NCI-H1436 (cell line): ENCODE measurements around the gene TARBP2.

Source experiments
- DNase-seq: peaks from one replicate; lab custom pipeline; 2025; lab: John Stamatoyannopoulos, UW

Gene TARBP2, protein sequence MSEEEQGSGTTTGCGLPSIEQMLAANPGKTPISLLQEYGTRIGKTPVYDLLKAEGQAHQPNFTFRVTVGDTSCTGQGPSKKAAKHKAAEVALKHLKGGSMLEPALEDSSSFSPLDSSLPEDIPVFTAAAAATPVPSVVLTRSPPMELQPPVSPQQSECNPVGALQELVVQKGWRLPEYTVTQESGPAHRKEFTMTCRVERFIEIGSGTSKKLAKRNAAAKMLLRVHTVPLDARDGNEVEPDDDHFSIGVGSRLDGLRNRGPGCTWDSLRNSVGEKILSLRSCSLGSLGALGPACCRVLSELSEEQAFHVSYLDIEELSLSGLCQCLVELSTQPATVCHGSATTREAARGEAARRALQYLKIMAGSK

GRCh38 chr12:53500776-53501614 lies at the start of gene TARBP2:
TSS of gene TARBP2 (plus strand) at chr12:53501283. CDS start at chr12:53501409, 126 bp downstream.
- peak; percentile 99 for DNase-seq

DNA sequence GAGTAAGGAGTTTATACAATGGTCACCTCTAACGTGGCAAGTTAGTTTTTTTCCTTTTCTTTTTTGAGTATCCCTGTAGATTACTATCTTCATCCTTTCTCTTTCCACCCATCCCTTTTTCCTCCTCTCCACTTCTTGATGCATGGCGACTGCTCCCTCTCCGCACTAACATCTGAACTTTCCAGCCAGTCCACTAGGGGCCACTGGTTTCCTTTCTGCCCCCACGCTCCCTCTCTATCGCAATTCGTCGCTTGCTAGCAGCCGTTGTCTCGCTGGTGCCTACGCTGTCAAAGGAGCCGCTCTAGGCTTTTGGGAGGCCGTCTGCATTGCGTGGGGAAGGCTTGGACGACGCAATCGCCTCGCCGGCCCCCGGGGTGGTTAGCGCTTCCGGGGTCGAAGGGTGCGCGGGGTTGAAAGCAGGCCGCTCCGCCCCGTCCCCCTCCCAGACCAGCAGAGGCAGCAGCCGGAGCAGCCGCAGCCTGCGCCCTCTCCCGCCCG lies 49.4 kb upstream of the TARBP2 start, which contains the start of gene PCBP2:
PCBP2 (plus strand) TSS at position 442 of the 498 bp plus-strand sequence. CDS start 2,699 bp downstream, outside the sequence.
- peak; percentile 99 for DNase-seq

GRCh38 chr12:53452159-53453077 lies 48.7 kb upstream of the TARBP2 start:
- peak; percentile 54 for DNase-seq

GRCh38 chr12:53453953-53454640 lies 47.0 kb upstream of the TARBP2 start:
- no peak for DNase-seq

- no peak for DNase-seq
Measured at GRCh38 chr12:53454707-53455106, 46.4 kb upstream of the TARBP2 start.

GRCh38 chr12:53456654-53457366 lies 44.3 kb upstream of the TARBP2 start:
- DNase-seq, result no peak

DNA sequence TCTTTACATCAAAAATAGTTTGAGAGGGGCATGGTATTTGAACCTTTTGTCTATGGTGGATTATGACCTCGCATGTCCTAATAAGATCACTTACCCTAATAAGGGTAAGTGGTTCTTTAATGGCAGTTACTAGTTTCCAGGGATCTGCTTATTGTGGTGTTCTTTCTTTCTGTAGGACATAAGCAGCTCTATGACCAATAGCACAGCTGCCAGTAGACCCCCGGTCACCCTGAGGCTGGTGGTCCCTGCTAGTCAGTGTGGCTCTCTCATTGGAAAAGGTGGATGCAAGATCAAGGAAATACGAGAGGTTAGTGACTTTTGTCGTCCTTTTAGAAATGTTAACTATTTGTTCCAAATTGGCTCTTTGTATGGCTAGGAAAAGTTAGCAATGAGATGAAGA lies 42.0 kb upstream of the TARBP2 start:
- no peak for DNase-seq

GRCh38 chr12:53461059-53461458 lies 40.0 kb upstream of the TARBP2 start:
- no peak for DNase-seq

- DNase-seq, result no peak
Measured at GRCh38 chr12:53461591-53461990, 39.5 kb upstream of the TARBP2 start.

- no peak for DNase-seq
Measured at GRCh38 chr12:53462935-53463334, 38.1 kb upstream of the TARBP2 start.

- no peak for DNase-seq
Measured at GRCh38 chr12:53463802-53464560, 37.1 kb upstream of the TARBP2 start.

DNA sequence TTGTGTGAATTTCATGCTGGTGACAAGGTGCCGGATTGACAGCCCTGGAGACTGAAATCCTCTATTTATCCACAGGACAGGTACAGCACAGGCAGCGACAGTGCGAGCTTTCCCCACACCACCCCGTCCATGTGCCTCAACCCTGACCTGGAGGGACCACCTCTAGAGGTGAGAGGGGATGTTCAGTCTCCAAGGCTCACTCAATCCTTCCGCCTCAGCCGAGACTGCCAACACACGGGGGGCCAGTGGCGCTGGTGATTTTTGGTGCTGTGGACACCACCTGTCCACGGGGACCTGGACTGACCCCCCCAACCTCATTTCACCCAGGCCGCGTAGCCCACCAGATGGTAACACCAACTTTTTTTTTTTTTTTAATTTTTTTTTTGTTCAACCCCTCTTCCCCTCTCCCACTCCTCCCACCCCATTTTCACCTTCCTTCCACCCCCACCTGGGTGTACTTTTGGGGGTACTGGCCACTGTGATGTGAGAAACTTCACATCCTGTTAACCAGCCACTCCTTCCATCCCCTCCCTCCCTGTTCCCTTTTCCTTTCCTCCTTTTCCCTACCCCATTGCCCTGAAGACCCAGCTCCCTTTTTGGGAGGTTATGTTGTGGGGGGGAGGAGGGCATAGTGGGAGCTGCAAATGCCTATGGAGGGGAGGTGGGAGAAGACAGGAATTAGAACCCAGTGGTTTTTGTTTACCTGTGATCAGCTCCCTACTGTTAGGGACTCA lies 36.2 kb upstream of the TARBP2 start:
- no peak for DNase-seq

- DNase-seq, result no peak
Measured at GRCh38 chr12:53465679-53466078, 35.4 kb upstream of the TARBP2 start.

DNA sequence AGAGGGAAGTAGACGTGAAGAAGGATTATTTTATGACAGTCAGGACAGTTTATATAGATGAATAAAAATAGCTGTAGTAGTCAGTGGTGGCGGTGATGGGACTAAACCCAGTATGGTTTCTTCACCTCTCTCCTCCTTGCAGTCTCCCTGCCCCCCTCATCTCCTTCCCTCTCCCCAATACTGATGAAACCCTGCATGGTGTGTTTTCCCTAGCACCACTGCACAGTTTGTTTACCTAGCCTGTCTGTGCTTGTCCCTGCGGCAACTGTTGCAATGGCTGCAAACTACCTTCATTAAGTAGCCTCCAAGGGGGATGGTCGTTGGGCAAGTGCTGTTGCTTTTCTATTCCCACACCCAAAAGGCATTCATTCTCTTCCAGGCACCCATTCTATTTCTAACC lies 34.4 kb upstream of the TARBP2 start:
- no peak for DNase-seq

GRCh38 chr12:53467082-53467481 lies 34.0 kb upstream of the TARBP2 start:
- no peak for DNase-seq

GRCh38 chr12:53467880-53468279 lies 33.2 kb upstream of the TARBP2 start:
- no peak for DNase-seq

DNA sequence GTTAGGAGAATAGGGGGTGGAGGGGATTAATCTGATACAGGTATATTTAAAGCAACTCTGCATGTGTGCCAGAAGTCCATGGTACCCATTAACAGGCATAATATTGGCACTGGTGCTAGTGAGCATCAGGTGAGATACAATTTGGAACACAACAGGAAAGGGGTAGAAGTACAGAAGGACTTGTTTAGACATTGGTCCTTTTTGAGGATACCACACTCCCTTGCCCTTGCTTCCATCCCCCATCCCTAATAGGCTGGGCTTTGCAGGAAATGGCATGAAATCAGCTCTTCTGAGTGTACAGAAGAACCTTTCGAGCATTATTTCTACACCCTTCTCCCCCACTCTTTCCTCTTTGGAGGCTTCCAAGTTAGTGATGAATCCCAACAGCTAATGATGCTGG lies 32.8 kb upstream of the TARBP2 start:
- DNase-seq, result no peak

GRCh38 chr12:53472056-53472582 lies 29.0 kb upstream of the TARBP2 start:
- DNase-seq, result no peak

GRCh38 chr12:53474077-53474476 lies 27.0 kb upstream of the TARBP2 start:
- no peak for DNase-seq
